Prostate gland (tissue), 2 donors: Measurements from ENCODE around the gene RNH1.

Experiments used
- POLR2A ChIP-seq: fragments of 450-650 bp; IDR thresholded peaks from one replicate; pipeline ENCODE4 v1.6.1; 2016; ENCODE audit warnings: antibody characterized with exemption, mild to moderate bottlenecking
- TF ChIP-seq, protein P1 (sequence below), 4 experiments: fragments of 200-600 bp in 2 of 4; fragments of 450-650 bp in 2 of 4; sonication (generic) in 2 of 4; IDR thresholded peaks; 1 replicate in 3 of 4; 2 replicates in 1 of 4; pipeline ENCODE4 v1.5.1; 2016 to 2019; ENCODE audit warnings: antibody characterized with exemption in 4 of 4, mild to moderate bottlenecking in 2 of 4, moderate library complexity in 2 of 4

DNA sequence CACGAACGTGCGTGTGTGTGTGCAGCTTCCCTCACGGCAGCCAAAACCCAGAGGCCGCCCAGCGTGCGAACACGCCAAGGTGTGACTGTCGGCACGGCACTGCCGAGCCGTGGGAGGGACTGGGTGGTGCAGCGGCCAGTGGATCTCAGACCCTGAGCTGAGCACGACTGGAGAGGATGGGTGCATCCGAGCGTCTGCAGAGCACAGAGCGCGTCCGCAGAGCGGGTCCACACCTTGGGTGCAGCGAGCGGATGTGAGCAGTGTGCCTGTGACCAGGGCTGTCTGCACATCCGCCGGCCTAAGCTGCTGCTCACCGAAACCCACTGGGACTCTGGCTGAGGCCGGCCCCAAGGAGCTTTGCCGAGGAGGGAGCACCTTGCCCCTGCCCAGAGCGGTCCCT is 34.2 kb downstream of the RNH1 start:
- TF ChIP-seq, protein P1, sequence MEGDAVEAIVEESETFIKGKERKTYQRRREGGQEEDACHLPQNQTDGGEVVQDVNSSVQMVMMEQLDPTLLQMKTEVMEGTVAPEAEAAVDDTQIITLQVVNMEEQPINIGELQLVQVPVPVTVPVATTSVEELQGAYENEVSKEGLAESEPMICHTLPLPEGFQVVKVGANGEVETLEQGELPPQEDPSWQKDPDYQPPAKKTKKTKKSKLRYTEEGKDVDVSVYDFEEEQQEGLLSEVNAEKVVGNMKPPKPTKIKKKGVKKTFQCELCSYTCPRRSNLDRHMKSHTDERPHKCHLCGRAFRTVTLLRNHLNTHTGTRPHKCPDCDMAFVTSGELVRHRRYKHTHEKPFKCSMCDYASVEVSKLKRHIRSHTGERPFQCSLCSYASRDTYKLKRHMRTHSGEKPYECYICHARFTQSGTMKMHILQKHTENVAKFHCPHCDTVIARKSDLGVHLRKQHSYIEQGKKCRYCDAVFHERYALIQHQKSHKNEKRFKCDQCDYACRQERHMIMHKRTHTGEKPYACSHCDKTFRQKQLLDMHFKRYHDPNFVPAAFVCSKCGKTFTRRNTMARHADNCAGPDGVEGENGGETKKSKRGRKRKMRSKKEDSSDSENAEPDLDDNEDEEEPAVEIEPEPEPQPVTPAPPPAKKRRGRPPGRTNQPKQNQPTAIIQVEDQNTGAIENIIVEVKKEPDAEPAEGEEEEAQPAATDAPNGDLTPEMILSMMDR (IDR thresholded peaks at IDR 0.05), result no peak
- TF ChIP-seq POLR2A, result no peak
